Loucy (cell line): ENCODE results near the gene GRWD1.

Experiments
- EZH2phosphoT487 ChIP-seq: fragments of 200-600 bp; IDR thresholded peaks from 2 replicates; pipeline ENCODE4 v1.6.1; 2018; ENCODE audit warnings: antibody characterized with exemption, mild to moderate bottlenecking, moderate library complexity, borderline replicate concordance
- TF ChIP-seq, protein P1 (sequence below): fragments of 200-600 bp; sonication (generic); conservative IDR thresholded peaks from 2 replicates; pipeline ENCODE4 v1.5.1; 2014; ENCODE audit warnings: mild to moderate bottlenecking, antibody characterized with exemption, low read length

DNA sequence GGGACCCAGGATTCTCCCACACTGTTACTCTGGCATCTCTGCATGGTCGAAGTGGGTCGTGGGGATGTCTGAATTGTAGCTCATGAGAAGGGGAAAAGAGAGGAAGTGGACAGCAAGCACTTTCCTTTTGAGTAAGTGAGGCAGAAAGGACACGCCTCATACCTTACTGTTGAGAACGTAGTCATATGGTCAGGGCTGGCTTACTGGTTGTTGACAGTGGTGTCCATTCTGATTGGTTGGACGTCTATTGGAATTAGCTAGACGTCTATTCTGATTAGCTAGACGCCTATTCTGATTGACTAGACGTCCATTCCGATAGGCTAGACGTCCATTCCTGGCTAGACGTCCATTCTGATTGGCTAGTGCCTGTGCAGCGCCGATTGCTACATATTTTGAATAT lies 39.9 kb upstream of the GRWD1 start:
- TF ChIP-seq, protein P1, sequence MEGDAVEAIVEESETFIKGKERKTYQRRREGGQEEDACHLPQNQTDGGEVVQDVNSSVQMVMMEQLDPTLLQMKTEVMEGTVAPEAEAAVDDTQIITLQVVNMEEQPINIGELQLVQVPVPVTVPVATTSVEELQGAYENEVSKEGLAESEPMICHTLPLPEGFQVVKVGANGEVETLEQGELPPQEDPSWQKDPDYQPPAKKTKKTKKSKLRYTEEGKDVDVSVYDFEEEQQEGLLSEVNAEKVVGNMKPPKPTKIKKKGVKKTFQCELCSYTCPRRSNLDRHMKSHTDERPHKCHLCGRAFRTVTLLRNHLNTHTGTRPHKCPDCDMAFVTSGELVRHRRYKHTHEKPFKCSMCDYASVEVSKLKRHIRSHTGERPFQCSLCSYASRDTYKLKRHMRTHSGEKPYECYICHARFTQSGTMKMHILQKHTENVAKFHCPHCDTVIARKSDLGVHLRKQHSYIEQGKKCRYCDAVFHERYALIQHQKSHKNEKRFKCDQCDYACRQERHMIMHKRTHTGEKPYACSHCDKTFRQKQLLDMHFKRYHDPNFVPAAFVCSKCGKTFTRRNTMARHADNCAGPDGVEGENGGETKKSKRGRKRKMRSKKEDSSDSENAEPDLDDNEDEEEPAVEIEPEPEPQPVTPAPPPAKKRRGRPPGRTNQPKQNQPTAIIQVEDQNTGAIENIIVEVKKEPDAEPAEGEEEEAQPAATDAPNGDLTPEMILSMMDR = no peak
- TF ChIP-seq EZH2phosphoT487 = no peak
